IMR-90 (cell line): ENCODE measurements around the gene SPON1.

Experiments
- CEBPB ChIP-seq: IDR thresholded peaks from 2 replicates; pipeline ENCODE4 v1.6.1; 2012; ENCODE audit warnings: low read depth, low read length, improper control_type of control experiment
- CTCF ChIP-seq: conservative IDR thresholded peaks from 2 replicates; pipeline ENCODE4 v1.5.1; 2012; ENCODE audit warnings: mild to moderate bottlenecking, low read depth, low read length, improper control_type of control experiment

GRCh38 chr11:14300661-14301304 lies 338.3 kb downstream of the SPON1 start:
- TF ChIP-seq CTCF = peak; percentile 87
- TF ChIP-seq CEBPB = peak; percentile 68
